ENCODE results near the gene SEMA4C.

The SEMA4C gene

DNA sequence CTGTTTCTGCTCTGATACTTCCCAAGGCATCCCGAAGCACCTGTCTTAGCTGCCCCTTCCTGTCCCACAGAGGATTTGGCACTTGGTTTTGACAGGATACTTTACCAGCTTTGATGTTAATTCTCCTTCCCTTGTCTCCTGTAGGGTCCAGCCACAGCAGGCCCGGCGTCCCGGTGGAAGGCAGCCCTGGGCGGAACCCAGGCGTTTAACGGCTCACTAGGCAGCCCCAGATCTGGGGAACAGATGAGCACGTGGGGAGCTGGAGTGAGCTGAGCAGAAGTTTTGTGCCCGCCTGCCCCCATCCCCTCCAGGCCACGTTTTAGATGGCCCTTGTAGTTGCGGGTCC lies 37.5 kb downstream of the SEMA4C start:
- TF ChIP-seq EZH2phosphoT487 (IDR thresholded peaks at IDR 0.05; ENCODE audit: low read depth) = no peak
- TF ChIP-seq, protein P1, sequence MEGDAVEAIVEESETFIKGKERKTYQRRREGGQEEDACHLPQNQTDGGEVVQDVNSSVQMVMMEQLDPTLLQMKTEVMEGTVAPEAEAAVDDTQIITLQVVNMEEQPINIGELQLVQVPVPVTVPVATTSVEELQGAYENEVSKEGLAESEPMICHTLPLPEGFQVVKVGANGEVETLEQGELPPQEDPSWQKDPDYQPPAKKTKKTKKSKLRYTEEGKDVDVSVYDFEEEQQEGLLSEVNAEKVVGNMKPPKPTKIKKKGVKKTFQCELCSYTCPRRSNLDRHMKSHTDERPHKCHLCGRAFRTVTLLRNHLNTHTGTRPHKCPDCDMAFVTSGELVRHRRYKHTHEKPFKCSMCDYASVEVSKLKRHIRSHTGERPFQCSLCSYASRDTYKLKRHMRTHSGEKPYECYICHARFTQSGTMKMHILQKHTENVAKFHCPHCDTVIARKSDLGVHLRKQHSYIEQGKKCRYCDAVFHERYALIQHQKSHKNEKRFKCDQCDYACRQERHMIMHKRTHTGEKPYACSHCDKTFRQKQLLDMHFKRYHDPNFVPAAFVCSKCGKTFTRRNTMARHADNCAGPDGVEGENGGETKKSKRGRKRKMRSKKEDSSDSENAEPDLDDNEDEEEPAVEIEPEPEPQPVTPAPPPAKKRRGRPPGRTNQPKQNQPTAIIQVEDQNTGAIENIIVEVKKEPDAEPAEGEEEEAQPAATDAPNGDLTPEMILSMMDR (IDR thresholded peaks at IDR 0.05; ENCODE audit: low read depth, low read length) = no peak
- H3K27me3 ChIP-seq (ENCODE audit: low read depth, low read length) = no peaks in the 10 kb centered on the region
- no peaks in the 10 kb centered on the region for H3K79me2 ChIP-seq (ENCODE audit: low read length)
- no peak overlapping the region for H3K27ac ChIP-seq (ENCODE audit: low read length)
- no peak overlapping the region for H3K4me3 ChIP-seq (ENCODE audit: low read length)
- no peaks in the 10 kb centered on the region for H4K20me1 ChIP-seq (ENCODE audit: insufficient read depth, low read length)
- H3K9ac ChIP-seq (ENCODE audit: low read length) = no peak overlapping the region
- no peaks in the 10 kb centered on the region for H3K9me3 ChIP-seq (ENCODE audit: insufficient read depth, low read length)
- H3K4me2 ChIP-seq (ENCODE audit: low read length) = no peak overlapping the region
- no peak overlapping the region for H2AFZ ChIP-seq (ENCODE audit: low read depth, low read length)
- no peaks in the 10 kb centered on the region for H3K4me1 ChIP-seq (ENCODE audit: low read length)
- peaks cover 29% of the 10 kb centered on the region for H3K36me3 ChIP-seq (replicated peaks; ENCODE audit: low read depth, low read length)

DNA sequence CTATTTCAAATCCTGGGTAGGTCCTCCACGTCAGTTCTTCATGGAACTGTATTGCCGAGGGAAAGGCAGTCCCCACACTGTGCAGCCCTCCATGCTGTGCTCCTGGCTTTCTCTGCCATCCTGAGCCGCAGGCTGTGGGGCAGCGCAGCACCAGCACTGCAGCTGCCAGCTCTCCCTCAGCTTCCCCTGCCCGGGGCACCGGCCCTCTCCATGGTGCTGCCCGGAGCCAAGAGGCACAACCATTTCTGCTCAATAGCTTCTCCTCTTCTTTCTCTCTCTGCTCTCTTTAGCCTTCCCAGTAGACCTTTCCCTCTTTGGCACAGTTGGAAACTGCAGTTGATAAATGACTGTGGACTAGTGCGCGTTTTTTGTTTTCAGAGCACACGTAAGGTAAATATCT lies 38.2 kb downstream of the SEMA4C start:
- no peak overlapping the region for H3K27ac ChIP-seq (ENCODE audit: low read length)
- TF ChIP-seq, protein P1 (IDR thresholded peaks at IDR 0.05; ENCODE audit: low read depth, low read length) = no peak
- TF ChIP-seq EZH2phosphoT487 (IDR thresholded peaks at IDR 0.05; ENCODE audit: low read depth) = no peak
- H3K36me3 ChIP-seq (replicated peaks; ENCODE audit: low read depth, low read length) = peaks cover 26% of the 10 kb centered on the region
- no peaks in the 10 kb centered on the region for H3K27me3 ChIP-seq (ENCODE audit: low read depth, low read length)
- H3K9ac ChIP-seq (ENCODE audit: low read length) = no peak overlapping the region
- no peaks in the 10 kb centered on the region for H3K9me3 ChIP-seq (ENCODE audit: insufficient read depth, low read length)
- H3K4me3 ChIP-seq (ENCODE audit: low read length) = no peak overlapping the region
- H4K20me1 ChIP-seq (ENCODE audit: insufficient read depth, low read length) = no peaks in the 10 kb centered on the region
- no peaks in the 10 kb centered on the region for H3K79me2 ChIP-seq (ENCODE audit: low read length)
- H2AFZ ChIP-seq (ENCODE audit: low read depth, low read length) = no peak overlapping the region
- H3K4me1 ChIP-seq (ENCODE audit: low read length) = no peaks in the 10 kb centered on the region
- no peak overlapping the region for H3K4me2 ChIP-seq (ENCODE audit: low read length)

DNA sequence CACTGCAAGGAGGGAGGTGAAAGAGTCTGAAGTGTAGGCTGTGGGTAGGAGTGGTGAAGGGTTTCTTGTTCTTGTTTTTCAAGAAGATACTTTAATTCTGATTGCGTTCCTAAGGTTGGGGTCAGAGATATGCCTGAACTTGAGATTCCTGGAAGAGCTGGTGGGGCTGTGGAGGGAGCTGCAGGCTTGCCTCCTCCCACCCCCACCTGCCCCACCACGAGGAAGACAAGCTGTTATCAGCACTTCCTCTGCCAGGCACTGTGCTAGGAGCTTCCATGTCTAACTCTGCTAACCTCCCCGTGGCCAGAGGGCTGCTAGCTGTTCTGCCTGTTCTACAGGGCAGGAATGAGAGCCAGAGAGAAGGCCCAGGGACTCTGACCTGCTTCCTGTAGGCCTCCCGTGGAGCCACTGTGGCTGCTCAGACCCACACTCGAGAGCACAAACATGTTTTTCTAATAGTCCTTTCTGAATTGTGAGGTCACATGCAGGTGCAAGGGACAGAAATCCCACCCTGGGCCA lies 39.8 kb downstream of the SEMA4C start:
- H3K9ac ChIP-seq (ENCODE audit: low read length) = no peak overlapping the region
- no peaks in the 10 kb centered on the region for H3K27me3 ChIP-seq (ENCODE audit: low read depth, low read length)
- H3K36me3 ChIP-seq (replicated peaks; ENCODE audit: low read depth, low read length) = peaks cover 31% of the 10 kb centered on the region
- no peak overlapping the region for H3K4me2 ChIP-seq (ENCODE audit: low read length)
- H2AFZ ChIP-seq (ENCODE audit: low read depth, low read length) = no peak overlapping the region
- TF ChIP-seq EZH2phosphoT487 (IDR thresholded peaks at IDR 0.05; ENCODE audit: low read depth) = no peak
- TF ChIP-seq, protein P1 (IDR thresholded peaks at IDR 0.05; ENCODE audit: low read depth, low read length) = no peak
- no peak overlapping the region for H3K4me3 ChIP-seq (ENCODE audit: low read length)
- no peaks in the 10 kb centered on the region for H3K79me2 ChIP-seq (ENCODE audit: low read length)
- no peak overlapping the region for H3K27ac ChIP-seq (ENCODE audit: low read length)
- no peaks in the 10 kb centered on the region for H3K4me1 ChIP-seq (ENCODE audit: low read length)
- H3K9me3 ChIP-seq (ENCODE audit: insufficient read depth, low read length) = no peaks in the 10 kb centered on the region
- no peaks in the 10 kb centered on the region for H4K20me1 ChIP-seq (ENCODE audit: insufficient read depth, low read length)

DNA sequence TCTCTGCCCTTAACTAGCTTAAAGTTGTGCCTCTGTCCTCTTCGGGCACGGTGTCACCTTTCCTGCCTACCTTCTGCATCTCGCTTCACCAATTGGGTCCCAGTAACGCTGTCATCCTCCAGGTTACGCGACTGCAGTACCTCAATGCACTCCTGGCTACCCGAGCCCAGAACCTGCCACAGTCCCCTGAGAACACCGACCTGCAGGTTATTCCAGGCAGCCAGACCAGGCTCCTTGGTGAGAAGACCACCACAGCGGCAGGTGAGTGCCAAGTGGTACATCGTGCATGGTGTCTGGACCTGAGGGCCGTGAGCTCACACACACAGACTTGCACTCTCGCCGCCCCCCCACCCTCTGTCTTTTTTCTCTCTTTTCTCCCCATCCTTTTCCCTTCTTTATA lies 41.0 kb downstream of the SEMA4C start:
- no peak overlapping the region for H3K9ac ChIP-seq (ENCODE audit: low read length)
- no peaks in the 10 kb centered on the region for H3K9me3 ChIP-seq (ENCODE audit: insufficient read depth, low read length)
- H4K20me1 ChIP-seq (ENCODE audit: insufficient read depth, low read length) = no peaks in the 10 kb centered on the region
- TF ChIP-seq EZH2phosphoT487 (IDR thresholded peaks at IDR 0.05; ENCODE audit: low read depth) = no peak
- TF ChIP-seq, protein P1 (IDR thresholded peaks at IDR 0.05; ENCODE audit: low read depth, low read length) = no peak
- H3K79me2 ChIP-seq (ENCODE audit: low read length) = no peaks in the 10 kb centered on the region
- no peaks in the 10 kb centered on the region for H3K27me3 ChIP-seq (ENCODE audit: low read depth, low read length)
- H3K36me3 ChIP-seq (replicated peaks; ENCODE audit: low read depth, low read length) = peaks cover 26% of the 10 kb centered on the region
- no peak overlapping the region for H2AFZ ChIP-seq (ENCODE audit: low read depth, low read length)
- no peak overlapping the region for H3K27ac ChIP-seq (ENCODE audit: low read length)
- H3K4me2 ChIP-seq (ENCODE audit: low read length) = no peak overlapping the region
- no peak overlapping the region for H3K4me3 ChIP-seq (ENCODE audit: low read length)
- no peaks in the 10 kb centered on the region for H3K4me1 ChIP-seq (ENCODE audit: low read length)

All from OCI-LY3 (cell line).